ENCODE data around the gene CD96.
A peak's percentile ranks its signal among the peaks of the same experiment; 100 is the strongest.

The CD96 gene

GRCh38 chr3:111538681-111539083, 3.3 kb upstream of the CD96 start:
- no peak overlapping the region for H3K4me3 ChIP-seq (ENCODE audit: low read depth, low read length)
- in situ Hi-C loops (cut with HindIII; ENCODE audit: low sequenced_read_pairs), result no loop called here
- peak; percentile 27 for DNase-seq (ENCODE audit: low read depth)
- no peak for TF ChIP-seq CTCF (IDR thresholded peaks at IDR 0.05; ENCODE audit: low read depth, low read length, missing control alignments)

- peak; percentile 22 for DNase-seq (ENCODE audit: low read depth)
Observed at GRCh38 chr3:111539351-111540331, 2.4 kb upstream of the CD96 start.

GRCh38 chr3:111541391-111541790, 606 bp upstream of the CD96 start:
- no peak for TF ChIP-seq CTCF (IDR thresholded peaks at IDR 0.05; ENCODE audit: low read depth, low read length, missing control alignments)
- in situ Hi-C loops (cut with HindIII; ENCODE audit: low sequenced_read_pairs), result no loop called here
- DNase-seq (ENCODE audit: low read depth), result peak; percentile 16
- H3K4me3 ChIP-seq (ENCODE audit: low read depth, low read length), result no peak overlapping the region

More at GRCh38 chr3:111539351-111540331, 2.4 kb upstream of the CD96 start:
- in situ Hi-C loops (cut with HindIII; ENCODE audit: low sequenced_read_pairs), result no loop called here
- H3K4me3 ChIP-seq (ENCODE audit: low read depth, low read length), result no peak overlapping the region
- peak; percentile 82 for TF ChIP-seq CTCF (IDR thresholded peaks at IDR 0.05; ENCODE audit: low read depth, low read length, missing control alignments)

- no peak overlapping the region for H3K4me3 ChIP-seq (ENCODE audit: low read depth, low read length)
- DNase-seq (ENCODE audit: low read depth), result no peak
- in situ Hi-C loops (cut with HindIII; ENCODE audit: low sequenced_read_pairs), result no loop called here
- TF ChIP-seq CTCF (IDR thresholded peaks at IDR 0.05; ENCODE audit: low read depth, low read length, missing control alignments), result no peak
Observed at GRCh38 chr3:111542611-111543300, 759 bp downstream of the CD96 start.

GRCh38 chr3:111545349-111545748, 3.4 kb downstream of the CD96 start:
- no peak overlapping the region for H3K4me3 ChIP-seq (ENCODE audit: low read depth, low read length)
- no peak for DNase-seq (ENCODE audit: low read depth)
- TF ChIP-seq CTCF (IDR thresholded peaks at IDR 0.05; ENCODE audit: low read depth, low read length, missing control alignments), result no peak
- in situ Hi-C loops (cut with HindIII; ENCODE audit: low sequenced_read_pairs), result no loop called here

- no peak for TF ChIP-seq CTCF (IDR thresholded peaks at IDR 0.05; ENCODE audit: low read depth, low read length, missing control alignments)
- in situ Hi-C loops (cut with HindIII; ENCODE audit: low sequenced_read_pairs), result no loop called here
- no peak overlapping the region for H3K4me3 ChIP-seq (ENCODE audit: low read depth, low read length)
- DNase-seq (ENCODE audit: low read depth), result no peak
Observed at GRCh38 chr3:111547631-111548030, 5.6 kb downstream of the CD96 start.

Data from astrocyte of the cerebellum (primary cell).